ENCODE data around the gene HOXB5.

HOXB5 gene

GRCh38 chr17:48613862-48614694 lies 20.5 kb upstream of the HOXB5 start:
- TF ChIP-seq CTCF (IDR thresholded peaks at IDR 0.05; ENCODE audit: control insufficient read depth, extremely low read depth, insufficient read depth): no peak
- no peak overlapping the region for H3K4me3 ChIP-seq (ENCODE audit: low read depth, low read length)
- DNase-seq (ENCODE audit: low read depth): no peak

GRCh38 chr17:48612854-48613691 lies 19.5 kb upstream of the HOXB5 start:
- no peak overlapping the region for H3K4me3 ChIP-seq (ENCODE audit: low read depth, low read length)
- TF ChIP-seq CTCF (IDR thresholded peaks at IDR 0.05; ENCODE audit: control insufficient read depth, extremely low read depth, insufficient read depth): no peak
- no peak for DNase-seq (ENCODE audit: low read depth)

- DNase-seq (ENCODE audit: low read depth): no peak
- no peak overlapping the region for H3K4me3 ChIP-seq (ENCODE audit: low read depth, low read length)
- TF ChIP-seq CTCF (IDR thresholded peaks at IDR 0.05; ENCODE audit: control insufficient read depth, extremely low read depth, insufficient read depth): no peak
Measured at GRCh38 chr17:48612456-48612853, 18.9 kb upstream of the HOXB5 start.

GRCh38 chr17:48611681-48612455 lies 18.3 kb upstream of the HOXB5 start:
- H3K4me3 ChIP-seq (ENCODE audit: low read depth, low read length): no peak overlapping the region
- TF ChIP-seq CTCF (IDR thresholded peaks at IDR 0.05; ENCODE audit: control insufficient read depth, extremely low read depth, insufficient read depth): no peak
- DNase-seq (ENCODE audit: low read depth): no peak

GRCh38 chr17:48611213-48611612 lies 17.6 kb upstream of the HOXB5 start:
- no peak for DNase-seq (ENCODE audit: low read depth)
- no peak for TF ChIP-seq CTCF (IDR thresholded peaks at IDR 0.05; ENCODE audit: control insufficient read depth, extremely low read depth, insufficient read depth)
- H3K4me3 ChIP-seq (ENCODE audit: low read depth, low read length): no peak overlapping the region

- no peak for TF ChIP-seq CTCF (IDR thresholded peaks at IDR 0.05; ENCODE audit: control insufficient read depth, extremely low read depth, insufficient read depth)
- H3K4me3 ChIP-seq (ENCODE audit: low read depth, low read length): peak within 1 kb of the TSS; percentile 48
- no peak for DNase-seq (ENCODE audit: low read depth)
Measured at GRCh38 chr17:48610282-48611211, 17.0 kb upstream of the HOXB5 start, which contains the start of gene HOXB7. HOXB7 (minus strand) TSS chr17:48611017; CDS start chr17:48610918, 99 bp downstream.

Measured in LNCaP clone FGC (cell line).